HL-60/S4 treated with retinoic acid at 250 ng/mL for 4 days and 3 days (cell line): ENCODE data around the gene ANP32A.
"Not testable (repeated sequence)": the region's sequence is repeated elsewhere in the genome, so short reads cannot be mapped to it uniquely, and the experiment has no call there.

Experiments used
- in situ Hi-C: fragments of 300-500 bp; cut with MboI; formaldehyde crosslinking; loops from 2 replicates; pipeline ENCODE4 v1.7.0; 2022; ENCODE audit warnings: low sequenced_read_pairs

Gene ANP32A

DNA sequence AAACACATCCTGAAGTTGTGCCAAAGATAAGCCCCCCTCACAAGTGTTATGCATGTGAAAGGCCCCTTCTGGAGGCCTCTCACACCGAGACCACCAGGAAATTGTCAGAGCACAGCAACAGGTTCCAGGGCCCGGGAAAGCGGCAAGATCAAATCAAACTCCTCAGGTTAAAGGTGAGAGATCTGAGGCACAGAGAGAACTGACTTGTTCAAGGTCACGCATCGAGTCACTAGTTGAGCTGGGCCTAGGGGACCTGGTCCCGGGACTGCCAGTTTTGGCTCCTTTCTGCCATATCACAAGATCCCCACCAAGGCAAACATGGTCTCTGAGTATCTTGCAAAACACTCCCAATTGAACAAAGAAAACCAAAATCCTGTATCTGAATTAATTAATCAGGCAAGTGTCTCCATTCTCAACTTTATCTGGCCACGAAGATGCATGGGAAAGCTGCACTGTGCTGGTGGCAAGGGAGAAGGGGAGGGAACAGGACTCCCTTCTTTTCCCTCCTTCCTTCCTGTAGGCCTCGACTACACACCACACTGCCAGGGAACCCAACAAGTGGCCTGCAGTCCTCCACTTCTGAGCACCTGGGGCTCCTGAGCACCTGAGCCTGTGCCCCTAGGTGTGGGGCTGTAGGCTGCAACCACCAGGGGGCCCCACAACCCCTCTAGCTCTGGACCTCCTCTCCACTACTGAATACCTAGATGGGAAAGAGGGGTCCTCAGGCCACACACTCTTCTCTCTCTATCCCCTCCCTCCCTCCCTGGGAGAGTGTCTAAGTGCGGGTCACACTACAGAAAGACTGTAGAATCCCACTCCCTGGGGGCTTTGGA is 37.3 kb downstream of the ANP32A start:
- in situ Hi-C loops, result no loop called here

GRCh38 chr15:68782589-68783161 is 38.0 kb downstream of the ANP32A start:
- in situ Hi-C loops, result no loop called here

DNA sequence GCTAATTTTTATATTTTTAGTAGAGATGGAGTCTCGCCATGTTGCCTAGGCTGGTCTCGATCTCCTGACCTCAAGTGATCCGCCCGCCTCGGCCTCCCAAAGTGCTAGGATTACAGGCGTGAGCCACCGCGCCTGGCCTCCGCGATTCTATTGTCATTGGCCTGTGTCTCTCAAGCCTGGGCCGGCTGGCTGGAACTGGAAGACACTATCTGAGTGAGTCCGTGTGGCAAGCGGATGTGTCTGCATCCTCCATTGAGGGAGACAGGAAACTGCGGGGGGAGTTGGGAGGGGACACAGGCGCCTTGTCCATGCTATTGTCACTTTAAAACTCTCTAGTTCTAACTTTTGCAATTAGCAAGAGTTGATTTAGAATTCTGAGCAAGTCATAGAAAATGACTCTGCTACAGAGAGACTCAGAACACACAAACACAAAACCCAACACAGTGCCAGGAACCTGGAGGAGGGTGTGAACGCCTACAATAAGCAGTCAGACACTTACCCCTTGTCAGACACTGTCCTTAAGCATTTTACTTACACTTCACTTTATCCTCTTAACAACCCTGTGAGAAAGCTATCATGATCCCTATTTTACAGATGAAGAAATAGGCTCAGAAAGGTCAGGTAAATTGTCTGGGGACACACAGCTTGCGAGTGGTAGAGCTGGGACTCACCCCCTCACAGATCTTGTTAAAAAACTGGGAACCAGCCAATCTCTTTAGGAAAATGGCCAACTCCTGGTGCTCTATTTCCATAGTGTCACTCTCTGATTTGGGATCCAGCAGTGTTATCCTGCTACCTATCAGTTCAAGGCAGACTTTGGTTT is 38.7 kb downstream of the ANP32A start:
- in situ Hi-C loops, result no loop called here

DNA sequence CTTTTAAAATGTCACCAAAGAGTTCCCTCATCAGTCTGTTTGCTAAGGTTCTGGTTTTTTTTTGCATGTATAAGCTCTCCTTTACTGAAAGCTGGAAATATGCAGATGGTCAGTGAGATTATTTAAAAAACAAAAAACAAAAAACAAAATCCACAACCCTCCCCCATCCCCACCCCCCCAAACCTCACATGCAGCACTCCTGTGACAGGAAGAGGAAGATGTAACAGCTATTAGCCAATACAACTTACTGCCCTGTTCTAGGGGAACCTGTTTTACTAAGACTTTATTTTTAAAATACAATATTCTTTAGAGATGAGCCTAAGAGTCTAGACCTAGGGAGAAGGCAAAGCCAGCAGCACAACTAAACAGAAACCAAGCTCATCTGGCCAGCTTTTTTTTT is 39.5 kb downstream of the ANP32A start:
- in situ Hi-C loops, result no loop called here

DNA sequence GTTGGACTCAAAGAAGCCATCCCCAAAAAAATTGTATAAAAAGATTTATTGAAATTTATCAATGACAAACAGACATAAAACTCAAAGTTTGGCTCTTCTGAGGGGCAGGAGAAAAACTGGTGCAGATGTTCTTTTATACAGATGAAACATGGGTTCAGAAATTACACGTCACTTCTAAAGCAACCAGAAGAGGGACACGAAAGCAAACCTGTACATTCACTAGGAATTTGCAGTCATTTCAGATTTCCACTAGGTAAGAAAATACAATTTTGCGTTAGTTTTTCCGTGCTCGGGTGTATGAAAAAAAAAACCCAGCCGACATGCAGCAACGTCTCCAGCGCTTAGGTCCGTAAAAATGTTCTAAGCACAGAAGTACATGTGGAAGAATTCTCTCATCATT is 41.8 kb downstream of the ANP32A start:
- in situ Hi-C loops, result no loop called here

DNA sequence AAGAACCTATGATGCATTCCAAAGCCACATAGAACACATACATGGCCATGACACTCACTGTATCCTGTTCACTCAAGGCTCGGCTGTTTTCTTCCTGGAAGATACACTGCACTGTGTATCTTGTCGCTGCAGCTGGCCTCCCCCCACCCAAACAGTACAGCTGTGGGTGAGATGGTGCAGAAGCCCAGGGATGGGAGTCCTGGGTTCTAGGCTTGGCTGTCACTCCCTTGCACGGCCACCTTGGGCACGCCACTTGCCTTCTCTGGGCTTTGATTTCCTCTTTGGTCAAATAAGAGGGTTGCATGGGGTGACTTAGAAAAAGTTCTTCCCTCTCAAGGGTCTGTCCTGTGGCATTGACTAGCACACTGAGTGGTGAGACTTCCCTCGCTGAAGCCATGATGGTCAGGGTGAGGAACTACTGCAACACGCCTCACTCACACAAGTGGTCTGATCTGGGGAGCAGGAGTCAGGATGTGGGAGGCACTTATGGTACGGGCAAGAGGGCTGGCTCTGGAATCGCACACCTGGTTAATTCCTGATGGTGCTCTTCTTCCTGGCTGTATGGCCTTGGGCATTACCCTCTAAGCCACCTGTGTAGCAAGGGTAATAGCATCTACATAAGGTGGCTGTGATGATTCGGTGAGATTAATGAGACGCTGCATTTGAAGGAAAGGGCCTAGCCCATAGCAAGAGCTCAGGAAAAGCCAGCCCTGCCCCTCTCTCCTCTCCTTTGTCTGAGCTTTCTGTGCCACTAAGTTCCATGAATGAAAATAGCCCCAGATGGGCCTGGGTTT is 44.0 kb downstream of the ANP32A start:
- in situ Hi-C loops, result no loop called here

DNA sequence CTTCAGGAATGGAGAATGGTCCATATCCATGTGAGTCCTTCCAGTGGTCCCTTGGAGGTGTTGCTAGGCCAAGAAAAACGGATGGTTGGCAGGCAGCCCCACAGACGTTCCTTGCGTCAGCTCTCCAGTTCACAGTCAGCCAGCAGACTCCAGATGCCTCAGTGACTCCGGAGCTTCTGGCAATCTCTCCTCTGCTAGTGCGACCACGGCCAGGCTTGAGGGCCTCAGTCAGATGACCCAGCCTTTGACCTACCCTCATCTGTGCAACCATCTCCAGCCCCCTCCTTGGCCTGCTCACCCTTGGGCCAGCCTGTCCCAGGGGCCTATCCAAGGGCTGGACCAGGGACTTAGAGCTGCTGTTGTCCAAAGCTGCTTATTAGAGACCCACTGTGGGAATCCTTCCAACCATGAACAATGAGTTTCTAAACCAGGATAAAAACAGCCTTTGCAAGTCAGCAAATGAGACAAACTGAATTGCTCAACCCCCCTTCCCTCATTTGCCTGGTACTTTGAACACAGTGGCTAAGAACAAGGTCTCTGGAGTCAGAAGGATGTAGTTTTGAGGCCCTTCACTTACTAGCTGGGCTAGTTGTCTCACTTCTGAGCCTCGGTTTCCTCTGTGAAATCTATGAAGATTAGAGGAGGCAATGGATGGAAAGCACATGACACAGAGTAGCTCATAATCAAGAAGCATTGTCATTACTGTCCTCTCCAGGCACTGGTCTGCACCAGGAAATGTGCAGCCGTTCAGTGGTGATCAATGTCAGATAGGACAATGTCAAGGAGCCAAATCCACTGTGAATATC is 44.8 kb downstream of the ANP32A start:
- in situ Hi-C loops, result no loop called here

DNA sequence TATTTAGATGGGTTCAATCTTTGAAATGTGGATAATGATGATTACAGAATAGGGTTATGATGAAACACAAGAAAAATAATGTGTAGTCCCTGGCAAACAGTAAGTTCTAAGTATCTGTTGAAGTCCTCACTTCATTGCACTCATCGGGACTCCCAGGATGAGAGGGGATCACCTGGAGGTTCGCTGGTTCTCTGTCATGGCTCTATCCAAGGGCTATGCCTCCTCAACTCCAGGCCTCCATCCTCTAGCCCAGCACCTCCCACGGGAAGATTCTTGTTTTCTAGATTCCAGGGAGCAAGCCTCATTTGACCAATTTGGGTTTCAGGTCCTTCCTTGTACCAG is 45.5 kb downstream of the ANP32A start:
- in situ Hi-C loops, result no loop called here

DNA sequence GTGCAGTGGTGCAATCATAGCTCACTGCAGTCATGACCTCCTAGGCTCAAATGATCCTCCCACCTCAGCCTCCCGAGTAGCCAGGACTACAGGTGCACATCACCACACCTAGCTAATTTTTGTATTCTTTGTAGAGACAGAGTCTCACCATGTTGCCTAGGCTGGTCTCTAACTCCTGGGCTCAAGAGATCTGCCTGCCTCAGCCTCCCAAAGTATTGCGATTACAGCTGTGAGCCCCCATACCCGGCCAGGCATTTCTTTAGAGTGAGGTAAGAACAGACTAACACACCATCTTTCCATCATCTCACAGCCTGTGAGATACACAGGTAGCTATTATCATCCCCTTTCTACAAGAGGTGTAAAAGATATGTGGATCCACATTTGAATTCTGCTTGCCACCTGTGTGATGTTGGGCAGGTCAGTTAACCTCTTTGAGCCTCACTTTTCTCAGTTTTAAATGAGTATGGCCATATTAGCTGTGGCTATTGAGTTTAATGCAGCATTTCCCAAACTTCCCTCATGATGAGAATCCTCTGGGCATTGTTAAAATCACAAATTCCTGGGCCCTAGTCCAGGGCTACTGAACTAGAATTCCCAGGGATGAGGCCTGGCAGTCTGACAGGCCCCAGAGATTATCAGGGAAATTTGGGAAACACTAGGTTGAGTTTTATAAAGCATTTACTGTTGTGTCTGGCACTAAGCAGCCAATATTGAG is 46.0 kb downstream of the ANP32A start:
- in situ Hi-C loops, result no loop called here

DNA sequence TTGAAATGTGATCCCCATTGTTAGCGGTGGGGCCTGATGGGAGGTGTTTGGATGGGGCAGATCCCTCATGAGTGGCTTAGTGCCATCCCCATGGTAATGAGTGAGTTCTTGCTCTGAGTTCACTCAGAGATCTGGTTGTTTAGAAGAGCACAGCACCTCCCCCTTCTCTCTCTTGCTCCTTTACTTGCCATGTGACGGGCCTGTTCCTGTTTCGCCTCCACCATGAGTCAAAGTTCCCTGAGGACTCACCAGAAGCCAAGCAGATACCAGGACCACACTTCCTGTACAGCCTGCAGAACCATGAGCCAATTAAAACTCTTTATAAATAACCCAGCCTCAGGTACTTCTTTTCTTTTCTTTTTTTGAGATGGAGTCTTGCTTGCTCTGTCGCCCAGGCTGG is 46.6 kb downstream of the ANP32A start:
- in situ Hi-C loops, result no loop called here

GRCh38 chr15:68773036-68773435 is 47.7 kb downstream of the ANP32A start:
- in situ Hi-C loops, result no loop called here

GRCh38 chr15:68770216-68770615 is 50.5 kb downstream of the ANP32A start:
- in situ Hi-C loops, result no loop called here

- in situ Hi-C loops, result no loop called here
Observed at GRCh38 chr15:68769702-68770101, 51.0 kb downstream of the ANP32A start.

- in situ Hi-C loops, result no loop called here
Observed at GRCh38 chr15:68768321-68768720, 52.4 kb downstream of the ANP32A start.

DNA sequence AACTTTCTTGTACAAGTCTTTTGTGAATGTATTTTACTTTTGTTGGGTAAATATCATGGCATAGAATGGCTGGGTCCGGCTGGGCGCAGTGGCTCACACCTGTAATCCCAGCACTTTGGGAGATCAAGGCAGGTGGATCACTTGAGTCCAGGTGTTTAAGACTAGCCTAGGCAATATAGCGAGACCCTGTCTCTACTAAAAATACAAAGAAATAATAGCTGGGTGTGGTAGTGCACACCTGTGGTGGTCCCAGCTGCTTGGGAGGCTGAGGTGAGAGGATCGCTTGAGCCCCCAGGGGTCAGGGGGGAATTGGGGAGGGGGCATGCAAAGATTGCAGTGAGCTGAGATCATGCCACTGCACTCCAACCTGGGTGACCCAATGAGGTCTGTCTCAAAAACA is 52.9 kb downstream of the ANP32A start:
- in situ Hi-C loops, result no loop called here

DNA sequence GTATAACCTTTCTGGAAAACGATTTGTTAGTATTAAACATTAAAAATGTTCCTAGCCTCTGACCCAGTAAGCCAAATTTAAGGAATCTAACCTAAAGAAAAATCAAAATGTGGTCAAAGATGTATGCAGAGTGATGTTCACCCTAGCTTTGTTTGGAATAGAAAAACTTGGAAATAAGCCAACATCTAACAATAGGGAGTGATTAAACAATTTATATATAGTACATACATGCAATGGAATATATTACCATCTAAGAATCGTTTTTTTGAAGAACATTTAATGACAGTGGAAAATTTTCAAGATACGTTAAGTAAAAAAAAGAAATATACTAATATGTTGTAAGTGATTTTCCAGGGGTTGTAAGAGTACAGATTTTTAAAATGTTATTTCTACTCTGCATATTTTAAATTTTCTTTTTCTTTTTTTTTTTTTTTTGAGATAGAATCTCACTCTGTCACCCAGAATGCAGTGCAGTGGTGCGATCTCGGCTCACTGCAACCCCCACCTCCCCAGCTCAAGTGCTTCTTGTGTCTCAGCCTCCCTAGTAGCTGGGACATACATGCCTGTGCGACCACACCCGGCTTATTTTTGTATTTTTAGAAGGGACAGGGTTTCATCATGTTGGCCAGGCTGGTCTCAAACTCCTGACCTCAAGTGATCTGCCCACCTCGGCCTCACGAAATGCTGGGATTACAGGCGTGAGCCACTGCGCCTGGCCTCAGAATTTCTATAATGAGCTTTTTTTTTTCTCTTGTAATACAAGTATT is 54.9 kb downstream of the ANP32A start:
- in situ Hi-C loops, result no loop called here

- in situ Hi-C loops, result no loop called here
Observed at GRCh38 chr15:68764090-68764489, 56.6 kb downstream of the ANP32A start.

GRCh38 chr15:68763063-68763462 is 57.6 kb downstream of the ANP32A start:
- in situ Hi-C loops, result no loop called here

DNA sequence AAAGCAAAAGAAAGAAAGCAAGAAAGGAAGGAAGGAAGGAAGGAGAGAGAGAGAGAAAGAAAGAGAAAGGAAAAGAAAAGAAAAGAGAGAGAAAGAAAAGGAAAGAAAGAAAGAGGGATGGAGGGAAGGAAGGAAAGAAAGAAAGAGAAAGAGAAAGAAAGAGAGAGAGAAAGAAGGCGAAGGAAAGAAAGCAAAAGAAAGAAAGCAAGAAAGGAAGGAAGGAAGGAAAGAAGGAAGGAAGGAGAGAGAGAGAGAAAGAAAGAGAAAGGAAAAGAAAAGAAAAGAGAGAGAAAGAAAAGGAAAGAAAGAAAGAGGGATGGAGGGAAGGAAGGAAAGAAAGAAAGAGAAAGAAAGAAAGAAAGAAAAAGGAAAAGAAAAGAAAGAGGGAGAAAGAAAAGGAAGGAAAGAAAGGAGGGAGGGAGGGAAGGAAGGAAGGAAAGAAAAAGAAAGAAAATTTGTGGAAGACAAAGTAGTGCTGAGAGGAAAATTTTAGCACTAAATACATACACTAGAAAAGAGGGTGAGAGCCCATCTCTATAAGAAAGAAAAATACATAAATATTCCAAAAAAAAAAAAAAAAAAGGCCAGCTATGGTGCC is 60.6 kb downstream of the ANP32A start:
- in situ Hi-C loops, result not testable (repeated sequence)
